GM18508 (cell line): Measurements from ENCODE around the gene ADCY2.

ENCODE experiments used
- ATAC-seq: cut with Tn5 transposase; IDR thresholded peaks from one replicate; pipeline ENCODE4 v1.9.1; 2021; ENCODE audit warnings: moderate number of reproducible peaks; ENCODE audit not compliant: insufficient read depth, unreplicated experiment

The ADCY2 gene

GRCh38 chr5:7878381-7878873, 482.5 kb downstream of the ADCY2 start:
- peak; percentile 98 for ATAC-seq
